Uterus (tissue), 4 donors: Measurements from ENCODE around the gene MEST. TPM values are rescaled to one million over a fixed set of nuclear protein-coding genes. Genes with fewer than 3 reads are reported as not detected.
A peak's percentile ranks its signal among the peaks of the same experiment; 100 is the strongest.

Source experiments
- DNase-seq, 2 donors: peaks; one replicate each; pipeline ENCODE4 v3.0.0-alpha.2; 2019 to 2020
- H3K27ac ChIP-seq, 2 donors: fragments of 200-600 bp; sonication (generic); 1 replicate in 1 of 2; 2 replicates in 1 of 2; pipeline ENCODE4 v1.5.1; 2016 to 2018
- H3K27me3 ChIP-seq, 2 donors: fragments of 200-600 bp; sonication (generic); one replicate each; pipeline ENCODE4 v1.5.1; 2018 to 2019; ENCODE audit warnings: control low read depth in 1 of 2
- H3K36me3 ChIP-seq, 2 donors: fragments of 200-600 bp; sonication (generic); one replicate each; pipeline ENCODE4 v1.5.1; 2019; ENCODE audit warnings: control low read depth in 1 of 2
- H3K4me1 ChIP-seq, 2 donors: fragments of 200-600 bp; sonication (generic); one replicate each; pipeline ENCODE4 v1.5.1; 2018 to 2019; ENCODE audit warnings: control low read depth in 1 of 2
- H3K4me3 ChIP-seq, 2 donors: fragments of 200-600 bp; sonication (generic); 1 replicate in 1 of 2; 2 replicates in 1 of 2; pipeline ENCODE4 v1.5.1; 2018 to 2019; ENCODE audit warnings: mild to moderate bottlenecking in 1 of 2
- H3K9me3 ChIP-seq, 2 donors: fragments of 200-600 bp; sonication (generic); one replicate each; pipeline ENCODE4 v1.5.1; 2019; ENCODE audit warnings: control low read depth in 1 of 2
- POLR2A ChIP-seq, 2 donors: fragments of 450-650 bp; IDR thresholded peaks; one replicate each; pipeline ENCODE4 v1.6.1; 2016; ENCODE audit warnings: antibody characterized with exemption in 2 of 2, mild to moderate bottlenecking in 1 of 2, moderate library complexity in 1 of 2
- intact Hi-C: fragments of 100-400 bp; cut with DNase I; formaldehyde crosslinking; loops from one replicate; pipeline ENCODE4 v1.15.1; 2023; ENCODE audit warnings: low total_unique reads
- total RNA-seq, 4 donors: library from RNA; depleted of rRNA in 3 of 4; stranded (reverse); fragments of >200 nt in 3 of 4; gene quantifications; one replicate each; pipeline versions ENCODE4 v1.1.0 to v1.2.4, GENCODE V29; 2014 to 2023
- TF ChIP-seq, protein P1 (sequence below), 4 experiments: fragments of 200-600 bp in 2 of 4; fragments of 450-650 bp in 2 of 4; sonication (generic) in 2 of 4; IDR thresholded peaks; one replicate each; pipeline ENCODE4 v1.5.1; 2016 to 2019; ENCODE audit warnings: antibody characterized with exemption in 4 of 4, mild to moderate bottlenecking in 2 of 4, moderate library complexity in 1 of 4
- donor health status: DM: yes; HTN: yes; CAD: no.

The MEST gene
- total RNA-seq, 4 donors from 2014 or later = 7.7 to 462 (median 23.7) TPM

DNA sequence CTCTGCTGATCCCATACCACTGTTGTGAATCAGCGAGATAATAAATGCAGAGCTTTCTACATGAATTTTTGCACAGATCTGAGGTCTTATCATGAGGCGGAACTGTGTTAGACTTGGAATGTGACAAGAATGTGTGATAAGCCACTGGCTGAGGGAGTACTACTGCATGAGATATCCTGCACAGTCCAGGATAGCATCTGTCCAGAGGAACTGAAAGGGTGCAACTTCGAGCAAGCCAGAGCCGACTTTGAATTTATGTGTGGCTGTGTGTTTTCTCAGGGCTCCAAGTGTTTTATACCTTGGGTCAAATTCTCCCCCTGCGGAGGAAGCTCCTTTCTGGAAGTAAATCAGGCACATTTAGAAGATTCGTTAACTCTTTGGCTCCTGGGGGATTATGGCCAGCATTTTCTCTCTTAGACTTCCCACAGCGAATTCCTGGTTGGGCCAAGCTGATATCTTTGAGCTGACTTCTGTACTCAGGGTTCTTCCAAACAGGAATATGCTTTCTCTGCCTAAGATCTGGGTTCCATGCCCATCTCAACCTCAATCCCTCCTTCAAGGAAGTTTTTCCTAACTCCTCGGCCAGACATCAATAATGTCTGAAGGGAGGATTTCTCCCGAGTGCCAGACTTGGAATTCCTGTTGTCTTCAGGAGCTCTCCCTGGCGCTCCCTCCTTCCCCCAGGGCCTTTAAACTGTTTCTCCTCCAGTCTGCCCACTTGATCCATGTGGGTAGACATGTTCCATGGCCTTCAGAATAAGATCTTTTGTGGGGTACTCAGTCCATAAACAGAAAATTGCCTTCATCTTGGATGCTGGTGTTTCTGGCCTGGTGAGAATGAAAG is 2.5 kb upstream of the MEST start:
- Histone ChIP-seq H3K4me3 (no peak overlapping the region), H3K4me1 (no peaks in the 10 kb centered on the region), H3K9me3 (no peaks in the 10 kb centered on the region), H3K27ac (peak overlapping the region; percentile 76), H3K27me3 (no peaks in the 10 kb centered on the region), H3K36me3 (no peaks in the 10 kb centered on the region)
- intact Hi-C loops = loop anchor here (10.0 kb wide), 1 partner anchor 215 kb away; no protein-coding TSS in a partner anchor
- no peak for DNase-seq
- TF ChIP-seq POLR2A (IDR thresholded peaks at IDR 0.05) = no peak
- TF ChIP-seq, protein P1, sequence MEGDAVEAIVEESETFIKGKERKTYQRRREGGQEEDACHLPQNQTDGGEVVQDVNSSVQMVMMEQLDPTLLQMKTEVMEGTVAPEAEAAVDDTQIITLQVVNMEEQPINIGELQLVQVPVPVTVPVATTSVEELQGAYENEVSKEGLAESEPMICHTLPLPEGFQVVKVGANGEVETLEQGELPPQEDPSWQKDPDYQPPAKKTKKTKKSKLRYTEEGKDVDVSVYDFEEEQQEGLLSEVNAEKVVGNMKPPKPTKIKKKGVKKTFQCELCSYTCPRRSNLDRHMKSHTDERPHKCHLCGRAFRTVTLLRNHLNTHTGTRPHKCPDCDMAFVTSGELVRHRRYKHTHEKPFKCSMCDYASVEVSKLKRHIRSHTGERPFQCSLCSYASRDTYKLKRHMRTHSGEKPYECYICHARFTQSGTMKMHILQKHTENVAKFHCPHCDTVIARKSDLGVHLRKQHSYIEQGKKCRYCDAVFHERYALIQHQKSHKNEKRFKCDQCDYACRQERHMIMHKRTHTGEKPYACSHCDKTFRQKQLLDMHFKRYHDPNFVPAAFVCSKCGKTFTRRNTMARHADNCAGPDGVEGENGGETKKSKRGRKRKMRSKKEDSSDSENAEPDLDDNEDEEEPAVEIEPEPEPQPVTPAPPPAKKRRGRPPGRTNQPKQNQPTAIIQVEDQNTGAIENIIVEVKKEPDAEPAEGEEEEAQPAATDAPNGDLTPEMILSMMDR (IDR thresholded peaks at IDR 0.05) = no peak

DNA sequence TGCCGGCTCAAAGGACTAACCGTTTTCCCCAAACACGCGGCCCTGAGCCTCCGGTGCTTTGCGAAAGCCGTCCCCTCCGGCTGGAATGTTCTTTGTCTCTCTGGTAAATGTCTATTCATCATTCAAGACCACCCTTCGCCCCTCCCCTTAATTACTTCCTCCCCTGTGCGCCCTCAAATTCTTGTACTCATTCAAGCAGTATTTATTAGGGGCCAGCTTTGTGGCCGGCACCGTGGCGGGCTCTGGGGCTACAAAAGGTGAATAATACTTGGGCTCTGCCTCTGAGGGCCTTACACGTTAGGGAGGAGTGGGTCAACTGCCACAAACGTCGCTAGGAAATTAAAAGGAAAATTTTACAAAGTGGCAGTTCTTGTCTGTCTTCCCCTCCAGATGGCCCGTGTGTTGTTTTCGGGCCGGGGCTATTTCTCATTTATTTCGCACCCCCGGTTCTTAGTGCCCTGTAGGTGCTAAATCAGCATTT is 1.5 kb upstream of the MEST start:
- TF ChIP-seq, protein P1 (IDR thresholded peaks at IDR 0.05) = no peak
- no peak for TF ChIP-seq POLR2A (IDR thresholded peaks at IDR 0.05)
- H3K4me1 ChIP-seq = no peaks in the 10 kb centered on the region
- H3K36me3 ChIP-seq = no peaks in the 10 kb centered on the region
- no peak for DNase-seq
- no peaks in the 10 kb centered on the region for H3K27me3 ChIP-seq
- H3K9me3 ChIP-seq = no peaks in the 10 kb centered on the region
- peak overlapping the region; percentile 76 for H3K27ac ChIP-seq
- intact Hi-C loops = no loop called here
- H3K4me3 ChIP-seq = no peak overlapping the region

DNA sequence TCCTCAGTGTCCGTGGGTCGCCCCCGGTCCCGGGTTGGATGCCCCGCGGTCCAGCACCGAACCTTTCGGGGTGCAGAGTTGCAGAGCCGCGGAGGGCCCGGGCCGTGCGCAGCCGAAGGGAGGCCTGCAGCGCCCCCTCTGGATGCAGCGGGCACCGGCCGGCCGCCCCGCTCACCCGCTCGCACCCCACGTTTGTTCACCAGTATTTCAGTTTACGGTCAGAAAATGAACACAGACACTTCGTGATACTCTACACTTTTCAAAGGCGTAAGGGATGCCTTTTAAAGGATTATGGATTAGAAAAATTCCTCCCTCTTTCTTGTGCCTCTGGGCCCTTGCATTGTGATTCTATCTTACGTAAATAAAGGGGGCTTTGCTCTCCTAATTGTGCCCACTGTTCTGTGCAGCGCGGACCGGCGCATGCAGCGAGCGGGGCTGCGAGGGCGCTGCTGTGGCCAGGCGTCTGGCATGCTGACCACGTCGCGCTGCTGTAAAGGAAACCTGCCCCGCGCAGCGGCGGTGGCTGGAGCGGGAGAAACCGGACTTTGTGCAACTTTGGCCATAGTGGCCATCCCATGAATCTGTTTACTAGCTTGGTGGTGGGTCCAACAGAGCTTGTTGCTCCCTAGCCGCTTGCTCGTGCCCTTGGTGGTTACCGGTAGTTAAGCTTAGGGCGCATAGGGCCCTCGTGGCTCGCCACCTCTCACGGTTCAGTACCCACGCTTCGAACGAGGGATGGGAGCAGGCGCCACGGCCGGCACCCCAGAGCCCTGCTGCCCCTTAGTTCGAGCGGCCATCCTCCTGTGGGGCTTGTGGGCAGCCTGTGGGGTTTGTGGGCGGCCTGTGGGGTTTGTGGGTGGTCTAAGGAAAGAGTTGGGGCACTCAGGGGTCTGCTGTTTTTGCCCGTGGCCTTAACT is 739 bp upstream of the MEST start:
- peak overlapping the region; percentile 76 for H3K27ac ChIP-seq
- no peaks in the 10 kb centered on the region for H3K27me3 ChIP-seq
- H3K4me3 ChIP-seq = peak overlapping the region; percentile 28 to 32
- peak; percentile 33 to 56 for DNase-seq
- no peaks in the 10 kb centered on the region for H3K36me3 ChIP-seq
- intact Hi-C loops = no loop called here
- H3K9me3 ChIP-seq = no peaks in the 10 kb centered on the region
- no peak for TF ChIP-seq POLR2A (IDR thresholded peaks at IDR 0.05)
- TF ChIP-seq, protein P1 (IDR thresholded peaks at IDR 0.05) = peak; percentile 45 to 62 (median 52)
- H3K4me1 ChIP-seq = no peaks in the 10 kb centered on the region

DNA sequence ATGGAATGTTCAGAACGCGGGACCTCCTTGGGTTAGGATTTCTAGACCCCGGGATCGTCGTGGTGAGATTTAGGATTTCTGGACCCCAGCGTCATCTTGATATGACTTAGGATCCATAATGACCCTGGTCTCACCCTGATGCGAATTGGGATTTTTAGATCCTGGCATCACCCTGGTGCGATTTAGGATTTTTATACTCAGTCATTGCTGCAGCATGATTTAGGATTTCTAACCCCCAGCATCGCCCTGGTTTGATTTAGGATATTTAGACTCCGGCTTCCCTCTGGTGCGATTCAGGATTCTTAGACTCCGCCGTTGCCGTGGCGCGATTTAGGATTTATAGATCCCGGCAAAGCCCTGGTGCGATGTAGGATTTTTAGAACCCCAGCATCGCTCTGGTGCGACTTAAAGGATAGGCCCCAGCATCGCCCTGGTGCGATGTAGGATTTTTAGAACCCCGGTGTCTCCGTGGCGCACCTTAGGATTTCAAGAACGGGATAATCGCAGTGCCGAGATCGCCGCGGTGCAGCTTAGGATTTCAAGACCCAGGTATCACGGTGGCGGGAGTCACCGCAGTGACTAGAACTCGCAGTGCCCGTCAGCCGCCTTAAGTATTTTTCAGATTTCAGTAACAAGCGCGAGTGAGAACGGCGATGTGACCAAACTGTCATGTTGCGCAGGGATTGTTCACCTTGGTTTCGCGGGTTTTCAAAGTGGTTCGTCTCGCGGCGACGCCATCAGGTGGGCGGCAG is 814 bp downstream of the MEST start:
- no peaks in the 10 kb centered on the region for H3K27me3 ChIP-seq
- H3K27ac ChIP-seq = peak overlapping the region; percentile 48 to 76
- H3K4me3 ChIP-seq = peak overlapping the region; percentile 28 to 32
- no peaks in the 10 kb centered on the region for H3K4me1 ChIP-seq
- H3K9me3 ChIP-seq = no peaks in the 10 kb centered on the region
- intact Hi-C loops = no loop called here
- H3K36me3 ChIP-seq = no peaks in the 10 kb centered on the region
- TF ChIP-seq, protein P1 (IDR thresholded peaks at IDR 0.05) = no peak
- TF ChIP-seq POLR2A (IDR thresholded peaks at IDR 0.05) = no peak
- no peak for DNase-seq
